ENCODE measurements around the gene FARP1. TPM values are rescaled to one million over a fixed set of nuclear protein-coding genes. Genes with fewer than 3 reads are reported as not detected.

The FARP1 gene
- total RNA-seq, 1 donor from 2014 or later = 289 TPM

DNA sequence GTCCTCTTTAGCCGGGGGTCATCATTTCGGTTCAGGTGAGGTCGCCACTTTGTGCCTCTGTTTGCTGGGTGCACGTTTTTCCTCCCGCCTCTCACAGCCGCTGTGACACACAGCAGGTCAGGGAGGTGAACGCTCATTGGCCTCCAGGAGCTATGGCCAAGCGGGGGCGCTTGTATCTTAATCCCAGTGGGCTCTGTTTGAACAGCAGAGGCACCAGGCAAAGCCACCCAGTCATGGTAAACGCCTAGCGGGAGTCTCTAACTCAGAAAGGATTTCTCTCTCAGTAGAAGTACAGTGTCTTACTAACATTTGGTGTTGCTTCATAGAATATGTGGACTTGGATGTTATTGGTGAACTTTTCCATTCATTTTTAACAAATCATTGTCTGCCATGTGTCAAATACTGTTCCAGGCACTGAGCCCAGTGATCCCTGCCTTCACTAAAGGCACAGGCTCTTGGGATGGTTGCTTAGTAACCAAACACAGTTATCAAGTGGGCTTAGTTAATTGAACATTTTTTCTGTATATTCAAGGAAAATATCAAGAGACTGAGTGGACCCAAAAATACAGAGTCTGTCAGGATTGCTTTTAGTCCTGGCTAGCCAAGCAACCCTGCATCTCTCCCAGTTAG, 247.3 kb downstream of the FARP1 start:
- H3K4me1 Mint-ChIP-seq = peaks cover 30% of the 10 kb centered on the region
- H3K27ac Mint-ChIP-seq = peak overlapping the region; percentile 50
- no peaks in the 10 kb centered on the region for H3K27me3 Mint-ChIP-seq (ENCODE audit: low read depth)
- peaks cover 44% of the 10 kb centered on the region for H3K36me3 Mint-ChIP-seq
- DNase-seq (ENCODE audit: low spot score in 2 of 2, unreplicated experiment in 2 of 2) = no peak
- H3K9me3 Mint-ChIP-seq = no peaks in the 10 kb centered on the region
- TF ChIP-seq CTCF (IDR thresholded peaks at IDR 0.05; ENCODE audit: unreplicated experiment) = no peak
- no peak overlapping the region for H3K4me3 Mint-ChIP-seq

GRCh38 chr13:98393873-98394272, 251.0 kb downstream of the FARP1 start:
- DNase-seq (ENCODE audit: low spot score in 2 of 2, unreplicated experiment in 2 of 2) = no peak
- H3K4me3 Mint-ChIP-seq = no peak overlapping the region
- H3K36me3 Mint-ChIP-seq = peaks cover 43% of the 10 kb centered on the region

GRCh38 chr13:98394820-98395510, 252.1 kb downstream of the FARP1 start:
- no peaks in the 10 kb centered on the region for H3K9me3 Mint-ChIP-seq
- no peaks in the 10 kb centered on the region for H3K27me3 Mint-ChIP-seq (ENCODE audit: low read depth)
- H3K27ac Mint-ChIP-seq = no peak overlapping the region
- H3K4me1 Mint-ChIP-seq = peaks cover 22% of the 10 kb centered on the region
- no peak for DNase-seq (ENCODE audit: low spot score in 2 of 2, unreplicated experiment in 2 of 2)
- no peak overlapping the region for H3K4me3 Mint-ChIP-seq
- TF ChIP-seq CTCF (IDR thresholded peaks at IDR 0.05; ENCODE audit: unreplicated experiment) = no peak
- H3K36me3 Mint-ChIP-seq = peaks cover 32% of the 10 kb centered on the region

More at GRCh38 chr13:98393873-98394272, 251.0 kb downstream of the FARP1 start:
- H3K9me3 Mint-ChIP-seq = no peaks in the 10 kb centered on the region
- TF ChIP-seq CTCF (IDR thresholded peaks at IDR 0.05; ENCODE audit: unreplicated experiment) = no peak
- H3K27me3 Mint-ChIP-seq (ENCODE audit: low read depth) = no peaks in the 10 kb centered on the region
- peaks cover 12% of the 10 kb centered on the region for H3K4me1 Mint-ChIP-seq
- no peak overlapping the region for H3K27ac Mint-ChIP-seq

DNA sequence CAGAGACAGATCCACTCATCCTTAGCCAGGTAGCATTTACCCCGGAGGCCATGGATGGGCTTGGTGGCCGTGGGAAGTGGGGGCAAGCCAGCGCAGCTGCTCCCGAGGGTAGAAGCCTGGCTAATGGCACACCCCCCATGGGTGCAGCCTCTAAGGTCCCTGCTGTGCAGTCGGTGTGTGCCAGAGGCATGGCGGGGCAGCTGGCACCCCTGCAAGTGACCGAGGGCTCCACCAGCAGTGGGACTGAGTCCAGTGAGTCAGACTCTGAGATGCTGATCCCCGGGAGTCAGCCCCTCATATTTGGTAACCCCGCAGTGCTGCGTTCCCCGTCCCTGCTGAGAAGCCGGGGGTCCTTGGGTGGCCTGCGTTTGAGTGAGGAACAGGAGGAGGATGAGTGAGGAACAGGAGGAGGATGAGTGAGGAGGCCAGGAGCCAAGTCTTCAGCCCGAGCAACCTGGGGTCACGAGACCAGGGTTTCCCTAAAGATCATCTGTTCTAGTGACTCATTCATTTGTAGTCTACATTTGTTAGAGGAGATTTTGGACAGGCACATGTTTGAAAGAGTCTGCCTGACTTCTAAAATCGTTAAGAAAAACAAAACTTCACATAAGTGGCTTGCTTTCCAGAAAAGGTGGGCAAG, 253.3 kb downstream of the FARP1 start:
- Mint-ChIP-seq H3K4me1 (peaks cover 32% of the 10 kb centered on the region), H3K27ac (no peak overlapping the region), H3K36me3 (peaks cover 21% of the 10 kb centered on the region), H3K4me3 (no peak overlapping the region), H3K9me3 (no peaks in the 10 kb centered on the region), H3K27me3 (ENCODE audit: low read depth) (no peaks in the 10 kb centered on the region)
- no peak for TF ChIP-seq CTCF (IDR thresholded peaks at IDR 0.05; ENCODE audit: unreplicated experiment)
- DNase-seq (ENCODE audit: low spot score in 2 of 2, unreplicated experiment in 2 of 2) = no peak

- H3K36me3 Mint-ChIP-seq = peaks cover 27% of the 10 kb centered on the region
- H3K27ac Mint-ChIP-seq = no peak overlapping the region
- H3K9me3 Mint-ChIP-seq = no peaks in the 10 kb centered on the region
- H3K4me3 Mint-ChIP-seq = no peak overlapping the region
- TF ChIP-seq CTCF (IDR thresholded peaks at IDR 0.05; ENCODE audit: unreplicated experiment) = no peak
- no peaks in the 10 kb centered on the region for H3K27me3 Mint-ChIP-seq (ENCODE audit: low read depth)
- no peak for DNase-seq (ENCODE audit: low spot score in 2 of 2, unreplicated experiment in 2 of 2)
- H3K4me1 Mint-ChIP-seq = peaks cover 39% of the 10 kb centered on the region
Measured at GRCh38 chr13:98397221-98397620, 254.3 kb downstream of the FARP1 start.

Measured in mesothelial cell of epicardium (in vitro differentiated cells).